NCI-H2171 (cell line): Measurements from ENCODE around the gene CDCA7.
"Not testable (repeated sequence)": the region's sequence is repeated elsewhere in the genome, so short reads cannot be mapped to it uniquely, and the experiment has no call there.

Experiments used
- DNase-seq: peaks from one replicate; lab custom pipeline; 2025; lab: John Stamatoyannopoulos, UW

CDCA7 gene

GRCh38 chr2:173354582-173355131, at the start of gene CDCA7:
CDCA7 (plus strand) TSS chr2:173354872; CDS start chr2:173354964, 92 bp downstream.
- peak; percentile 80 for DNase-seq

DNA sequence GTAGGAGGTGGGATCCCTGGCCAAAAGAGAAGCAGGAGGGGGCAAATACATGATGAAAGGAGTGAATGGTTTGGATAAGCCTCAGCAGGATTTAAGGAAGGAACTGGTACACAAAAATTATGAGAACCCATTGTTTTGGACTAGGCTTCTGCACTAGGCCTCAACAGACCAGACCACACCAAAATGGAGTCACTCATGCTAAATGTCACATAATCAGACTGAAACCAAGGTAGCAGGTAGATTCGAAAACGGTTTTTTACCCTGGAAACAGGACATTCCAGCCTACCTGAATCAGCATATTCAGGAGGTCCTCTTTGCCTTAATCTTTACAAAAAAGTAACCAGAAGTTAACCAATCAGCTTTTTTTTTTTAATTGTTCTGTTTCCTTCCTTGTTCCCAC, 49.4 kb upstream of the CDCA7 start:
- DNase-seq: no peak

DNA sequence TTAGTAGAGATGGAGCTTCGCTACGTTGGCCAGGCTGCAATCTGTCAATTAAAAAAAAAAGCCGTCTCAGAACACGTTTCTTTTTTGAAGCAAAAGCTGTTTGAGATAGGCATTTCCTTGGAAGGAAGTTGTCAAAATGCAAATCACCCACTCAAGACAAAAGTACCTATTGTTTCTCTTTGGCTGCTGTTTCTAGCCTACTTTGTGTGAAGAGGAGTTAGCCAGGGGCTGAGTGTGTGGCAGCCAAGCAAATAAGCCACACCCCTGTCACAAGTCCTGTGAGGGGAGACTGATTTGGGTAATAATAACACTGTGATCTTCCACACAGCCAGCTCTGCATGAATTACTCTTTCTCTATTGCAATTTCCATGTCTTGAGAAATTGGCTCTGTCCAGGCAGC, 47.4 kb upstream of the CDCA7 start:
- no peak for DNase-seq

DNA sequence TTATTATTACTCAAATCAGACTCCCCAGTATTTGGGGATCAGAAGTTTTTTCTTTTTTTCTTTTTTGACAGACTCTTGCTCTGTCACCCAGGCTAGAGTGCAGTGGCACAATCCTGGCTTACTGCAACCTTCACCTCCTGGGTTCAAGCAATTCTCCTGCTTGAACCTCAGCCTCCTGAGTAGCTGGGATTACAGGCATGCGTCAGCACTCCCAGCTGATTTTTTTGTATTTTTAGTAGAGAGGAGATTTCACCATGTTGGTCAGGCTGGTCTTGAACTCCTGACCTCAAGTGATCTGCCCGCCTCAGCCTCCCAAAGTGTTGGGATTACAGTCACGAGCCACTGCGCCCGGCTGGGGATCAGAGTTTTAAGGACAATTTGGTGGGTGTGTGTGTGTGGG, 45.3 kb upstream of the CDCA7 start:
- DNase-seq: not testable (repeated sequence)

DNA sequence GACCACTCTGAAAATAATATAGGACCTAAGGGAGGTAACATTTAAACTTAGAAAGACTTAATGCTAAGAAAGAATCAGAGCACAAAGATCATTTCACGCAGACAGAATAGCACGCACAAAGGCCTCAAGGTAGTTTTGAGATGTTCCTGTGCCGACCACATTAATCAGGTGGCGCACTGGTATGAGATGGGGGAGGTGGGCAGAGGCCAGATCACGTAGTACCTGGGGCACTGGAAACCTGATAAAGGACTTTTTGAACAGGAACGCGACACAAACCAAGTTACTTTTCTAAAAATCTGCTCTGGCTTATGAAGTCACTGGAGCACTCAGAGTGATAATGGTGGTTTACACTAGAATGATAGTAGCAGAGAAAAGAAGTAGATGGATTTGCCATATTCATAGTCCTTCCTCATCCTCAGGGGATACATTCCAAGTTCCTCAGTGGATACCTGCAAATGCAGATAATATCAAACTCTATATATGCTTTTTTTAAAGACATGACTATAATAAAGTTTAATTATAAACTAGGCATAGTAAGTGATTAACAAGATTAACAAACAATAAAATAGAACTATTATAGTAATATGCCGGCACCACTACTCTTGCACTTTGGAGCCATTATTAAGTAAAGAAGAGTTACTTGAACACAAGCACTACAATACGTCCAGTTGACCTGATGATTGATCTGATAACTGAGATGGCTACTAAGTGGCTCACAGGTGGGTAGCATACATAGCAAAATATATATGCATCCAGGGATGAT, 42.6 kb upstream of the CDCA7 start:
- DNase-seq: no peak

GRCh38 chr2:173323371-173323770, 31.3 kb upstream of the CDCA7 start:
- DNase-seq: no peak

DNA sequence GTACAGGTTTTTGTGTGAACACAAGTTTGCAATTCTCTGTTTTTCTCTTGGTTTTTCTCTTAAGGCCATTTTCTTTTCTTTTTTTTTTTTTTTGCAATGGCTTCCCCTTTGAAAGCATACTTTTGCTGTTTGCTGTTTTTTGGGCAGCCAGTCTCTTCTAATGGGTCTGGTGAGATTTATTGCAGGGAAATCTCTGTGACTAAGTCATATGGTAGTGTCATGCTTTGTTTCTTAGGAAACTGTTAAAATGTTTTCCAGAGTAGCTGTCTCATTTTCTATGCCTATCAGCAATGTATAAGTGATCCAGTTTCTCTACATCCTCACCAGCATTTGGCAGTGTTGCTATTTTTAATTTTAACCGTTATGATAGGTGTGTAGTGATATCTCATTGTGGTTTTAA, 27.9 kb upstream of the CDCA7 start:
- no peak for DNase-seq

- no peak for DNase-seq
Measured at GRCh38 chr2:173327421-173327820, 27.3 kb upstream of the CDCA7 start.

DNA sequence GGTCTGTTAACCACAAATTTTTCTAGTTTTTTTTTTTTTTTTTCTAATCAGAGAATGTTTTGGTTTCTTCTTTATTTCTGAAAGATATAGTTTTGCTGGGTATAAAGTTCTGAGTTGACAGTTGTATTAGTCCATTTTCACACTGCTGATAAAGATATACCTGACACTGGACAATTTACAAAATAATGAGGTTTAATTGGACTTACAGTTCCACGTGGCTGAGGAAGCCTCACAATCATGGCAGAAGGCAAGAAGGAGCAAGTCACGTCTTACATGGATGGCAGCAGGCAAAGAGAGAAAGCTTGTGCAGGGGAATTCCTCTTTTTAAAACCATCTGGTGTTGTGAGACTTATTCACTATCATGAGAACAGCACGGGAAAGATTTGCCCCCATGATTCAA, 21.7 kb upstream of the CDCA7 start:
- DNase-seq: not testable (repeated sequence)

DNA sequence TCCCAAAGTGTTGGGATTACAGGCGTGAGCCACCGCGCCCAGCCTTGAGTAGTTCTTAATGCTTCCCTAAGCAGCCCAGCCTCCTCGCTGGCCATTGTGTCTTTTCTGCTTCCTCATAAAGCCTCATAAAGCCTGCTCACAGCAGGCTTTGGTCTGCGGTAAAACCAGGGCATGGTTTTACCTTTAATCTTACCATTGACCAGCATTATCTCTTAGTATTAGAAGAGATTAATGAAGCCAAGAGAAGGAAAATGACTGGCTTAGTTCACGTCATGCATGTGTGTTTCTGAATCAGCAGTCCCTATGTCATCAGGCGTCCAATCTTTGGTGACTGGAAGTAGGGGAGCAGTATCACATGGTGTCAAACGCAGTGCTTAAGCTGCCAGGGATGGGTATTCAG, 14.9 kb upstream of the CDCA7 start:
- no peak for DNase-seq

DNA sequence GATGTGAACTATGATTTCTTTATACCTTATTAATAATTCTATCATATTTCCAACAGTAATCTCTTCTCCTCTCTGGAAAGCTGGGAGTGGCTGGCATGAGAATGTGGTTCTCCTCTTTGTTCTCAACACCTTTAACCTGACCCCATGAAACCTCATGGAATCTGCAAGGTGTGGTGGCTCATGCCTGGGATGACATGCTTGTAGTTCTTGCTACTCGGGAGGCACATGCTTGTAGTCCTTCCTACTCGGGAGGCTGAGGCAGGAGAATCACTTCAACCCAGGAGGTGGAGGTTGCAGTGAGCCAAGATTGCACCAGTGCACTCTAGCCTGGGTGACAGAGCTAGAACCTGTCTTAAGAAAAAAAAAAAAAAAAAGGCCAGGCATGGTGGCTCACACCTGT, 10.8 kb upstream of the CDCA7 start:
- no peak for DNase-seq

DNA sequence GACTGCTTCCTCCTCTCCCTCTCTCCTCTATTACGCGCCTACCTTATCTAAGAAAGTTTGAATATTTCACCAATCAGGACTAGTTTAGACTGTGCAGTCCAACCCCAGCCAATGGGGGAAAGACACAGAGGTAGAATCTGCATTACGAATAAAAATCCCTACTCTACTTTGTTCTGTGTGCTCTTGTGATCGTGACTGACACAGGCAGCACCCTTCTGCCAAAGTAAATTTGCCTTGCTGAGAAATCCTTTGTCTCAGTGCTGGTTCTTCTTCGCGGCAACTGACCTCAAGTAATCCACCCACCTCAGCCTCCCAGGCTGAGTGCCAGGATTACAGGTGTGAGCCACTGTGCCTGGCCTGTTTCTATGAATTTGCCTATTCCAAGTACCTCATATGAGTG, 8.6 kb upstream of the CDCA7 start:
- DNase-seq: no peak

GRCh38 chr2:173347305-173348168, 7.1 kb upstream of the CDCA7 start:
- DNase-seq: peak; percentile 36

GRCh38 chr2:173349287-173349686, 5.4 kb upstream of the CDCA7 start:
- DNase-seq: no peak

DNA sequence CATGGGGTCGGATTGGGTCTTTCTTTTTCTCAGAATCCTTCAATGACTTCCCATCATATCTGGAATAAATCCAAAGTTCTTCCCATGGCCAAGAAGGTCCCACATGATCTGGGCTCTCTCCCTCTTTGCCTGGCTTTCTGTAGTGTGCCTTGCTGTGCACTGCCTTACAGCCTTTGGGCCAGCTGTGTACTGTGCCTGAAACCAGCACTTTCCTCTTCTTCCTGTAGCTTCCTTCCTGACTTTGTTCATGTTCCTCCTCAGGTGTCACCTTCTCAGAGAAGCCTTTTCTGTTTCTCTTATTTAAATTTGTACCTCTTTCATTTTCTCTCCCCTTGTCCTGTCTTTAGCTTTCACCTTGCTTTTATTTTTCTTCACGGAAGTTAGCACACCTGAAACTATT, 4.3 kb upstream of the CDCA7 start:
- DNase-seq: no peak

DNA sequence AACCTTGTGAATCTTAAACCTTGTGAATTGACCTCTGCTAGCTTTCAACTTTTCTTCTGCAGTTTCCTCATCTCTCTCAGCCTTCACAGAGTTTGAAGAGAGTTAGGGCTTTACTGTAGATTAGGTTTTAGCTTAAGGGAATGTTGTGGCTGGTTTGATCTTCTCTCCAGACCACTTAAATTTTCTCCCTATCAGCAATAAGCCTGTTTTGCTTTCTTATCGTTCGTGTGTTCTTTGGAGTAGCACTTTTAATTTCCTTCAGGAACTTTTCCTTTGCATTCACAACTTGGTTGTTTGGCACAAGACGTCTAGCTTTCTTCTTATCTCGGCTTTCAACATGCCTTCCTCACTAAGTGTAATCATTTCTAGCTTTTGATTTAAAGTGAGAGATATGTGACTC, 2.8 kb upstream of the CDCA7 start:
- no peak for DNase-seq

DNA sequence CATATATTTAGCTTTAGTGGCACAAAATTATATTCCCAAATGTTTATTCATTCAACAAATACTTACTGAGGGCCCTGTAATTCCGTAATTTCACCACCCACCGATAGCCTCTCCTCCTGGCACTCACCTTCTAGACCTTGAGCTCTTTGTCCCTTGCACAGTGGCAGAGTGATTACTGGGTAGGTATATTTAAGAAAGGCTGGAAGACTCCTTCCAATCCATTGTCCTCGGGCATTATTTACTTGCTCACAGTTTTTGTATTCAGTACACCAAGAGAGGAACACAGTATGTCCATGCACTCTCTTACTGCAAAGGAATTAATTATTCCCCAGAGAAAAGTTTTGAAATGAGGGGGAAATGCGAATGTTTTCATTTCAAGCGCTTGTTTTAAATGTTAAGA, 1.1 kb upstream of the CDCA7 start:
- DNase-seq: no peak

DNA sequence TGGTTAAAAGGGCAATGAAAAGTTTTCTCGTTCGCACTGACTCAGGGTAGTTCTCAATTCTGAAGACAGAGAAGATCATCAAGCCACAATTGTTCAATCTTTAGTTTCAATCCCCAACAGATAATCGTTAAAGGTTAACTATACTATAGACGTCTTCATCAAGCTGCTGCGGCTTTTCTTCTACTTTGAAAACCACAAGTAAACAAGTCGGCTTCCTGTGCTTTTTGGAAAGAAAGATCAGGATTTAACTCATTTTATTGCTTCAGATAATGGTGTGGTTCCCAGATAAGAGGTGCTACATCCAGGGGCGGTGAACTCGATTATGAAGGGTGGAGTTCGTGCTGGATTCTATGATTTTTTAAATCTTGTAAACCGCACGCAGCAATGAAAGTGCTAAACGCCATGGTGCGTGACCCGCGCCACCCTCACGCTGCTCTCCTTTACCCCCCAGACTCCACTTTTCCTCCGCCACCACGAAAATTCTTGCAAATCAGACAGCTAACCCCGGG, 545 bp upstream of the CDCA7 start:
- DNase-seq: no peak

GRCh38 chr2:173355132-173355865, 627 bp downstream of the CDCA7 start:
- DNase-seq: peak; percentile 30

GRCh38 chr2:173355866-173356508, 1.3 kb downstream of the CDCA7 start:
- DNase-seq: no peak

DNA sequence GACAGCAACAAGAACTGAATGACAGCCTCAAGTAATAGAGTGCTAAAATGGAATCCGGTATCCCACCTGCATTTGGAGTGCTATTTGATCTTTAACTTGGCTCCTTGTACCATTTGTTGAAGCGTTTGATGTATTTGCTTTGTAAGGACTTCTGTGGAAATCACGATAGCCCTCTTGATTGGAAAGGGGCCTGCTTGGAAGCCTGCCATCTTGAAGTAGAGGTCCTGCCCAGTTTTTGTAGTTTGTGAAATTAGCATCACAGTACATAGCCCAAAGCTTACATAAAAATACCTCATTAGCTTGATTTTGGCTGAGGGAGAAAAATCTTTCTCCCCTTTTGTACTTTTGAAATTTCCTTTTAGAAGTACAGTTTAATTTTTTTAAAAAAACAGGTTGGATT, 2.7 kb downstream of the CDCA7 start:
- no peak for DNase-seq

DNA sequence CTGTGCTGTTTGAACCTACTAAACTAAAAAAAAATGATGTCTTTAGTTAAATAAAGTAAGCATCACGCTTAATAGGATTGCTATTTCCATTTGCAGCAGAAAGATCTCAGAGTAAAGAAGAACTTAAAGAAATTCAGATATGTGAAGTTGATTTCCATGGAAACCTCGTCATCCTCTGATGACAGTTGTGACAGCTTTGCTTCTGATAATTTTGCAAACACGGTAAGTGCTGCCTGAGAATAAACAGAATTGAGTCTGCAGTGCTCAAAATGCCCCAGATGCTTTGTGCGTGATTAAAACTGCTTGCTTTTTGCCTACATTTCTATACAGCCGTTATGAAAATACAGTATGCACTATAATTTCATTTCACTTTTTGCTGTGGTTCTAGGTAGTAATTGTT, 3.9 kb downstream of the CDCA7 start:
- DNase-seq: no peak
